Measurements from ENCODE around the gene CALHM5.

GRCh38 chr6:116468293-116468692 is 43.1 kb upstream of the CALHM5 start:
- TF ChIP-seq CTCF (conservative IDR thresholded peaks at IDR 0.05): no peak
- TF ChIP-seq EZH2 (IDR thresholded peaks at IDR 0.05; ENCODE audit: low read depth): no peak

All from PC-9 (cell line).